ENCODE measurements around the gene FADS1.

The FADS1 gene

GRCh38 chr11:61756147-61756451 lies 60.7 kb downstream of the FADS1 start:
- no peak for DNase-seq

- no peak for DNase-seq
These were observed 62.0 kb downstream of the FADS1 start for GRCh38 chr11:61754534-61755482.

- no peak for DNase-seq
These were observed 63.1 kb downstream of the FADS1 start for GRCh38 chr11:61753672-61754071.

DNA sequence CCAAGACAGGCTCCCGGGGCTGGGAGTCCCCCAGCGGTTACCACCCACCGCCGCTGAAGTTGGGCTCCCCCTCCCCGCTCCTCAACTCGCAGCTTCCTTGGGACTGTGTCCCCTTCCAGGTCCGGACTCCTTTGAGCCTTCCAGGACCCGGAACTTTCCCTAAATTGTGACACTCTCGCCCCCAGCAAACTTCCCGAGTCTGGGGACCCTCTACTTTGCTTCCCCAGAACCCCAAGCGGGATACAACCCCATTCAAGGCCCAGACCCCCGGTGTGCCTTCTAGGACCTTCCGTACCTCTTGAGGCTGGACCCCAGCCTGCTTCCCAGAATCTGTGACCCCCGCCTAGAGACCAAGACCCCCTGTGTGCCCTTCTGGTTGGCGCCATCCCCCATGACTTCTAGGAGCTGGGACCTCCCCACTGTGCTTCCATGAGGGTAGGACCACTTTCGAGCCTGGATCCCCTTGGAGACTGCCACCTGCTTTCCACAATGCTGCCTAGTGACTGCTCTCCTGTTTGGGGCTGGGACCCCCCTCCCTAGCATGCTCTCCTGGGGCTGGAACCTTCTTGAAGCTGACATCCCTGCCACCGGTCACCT lies 63.8 kb downstream of the FADS1 start:
- DNase-seq: no peak

DNA sequence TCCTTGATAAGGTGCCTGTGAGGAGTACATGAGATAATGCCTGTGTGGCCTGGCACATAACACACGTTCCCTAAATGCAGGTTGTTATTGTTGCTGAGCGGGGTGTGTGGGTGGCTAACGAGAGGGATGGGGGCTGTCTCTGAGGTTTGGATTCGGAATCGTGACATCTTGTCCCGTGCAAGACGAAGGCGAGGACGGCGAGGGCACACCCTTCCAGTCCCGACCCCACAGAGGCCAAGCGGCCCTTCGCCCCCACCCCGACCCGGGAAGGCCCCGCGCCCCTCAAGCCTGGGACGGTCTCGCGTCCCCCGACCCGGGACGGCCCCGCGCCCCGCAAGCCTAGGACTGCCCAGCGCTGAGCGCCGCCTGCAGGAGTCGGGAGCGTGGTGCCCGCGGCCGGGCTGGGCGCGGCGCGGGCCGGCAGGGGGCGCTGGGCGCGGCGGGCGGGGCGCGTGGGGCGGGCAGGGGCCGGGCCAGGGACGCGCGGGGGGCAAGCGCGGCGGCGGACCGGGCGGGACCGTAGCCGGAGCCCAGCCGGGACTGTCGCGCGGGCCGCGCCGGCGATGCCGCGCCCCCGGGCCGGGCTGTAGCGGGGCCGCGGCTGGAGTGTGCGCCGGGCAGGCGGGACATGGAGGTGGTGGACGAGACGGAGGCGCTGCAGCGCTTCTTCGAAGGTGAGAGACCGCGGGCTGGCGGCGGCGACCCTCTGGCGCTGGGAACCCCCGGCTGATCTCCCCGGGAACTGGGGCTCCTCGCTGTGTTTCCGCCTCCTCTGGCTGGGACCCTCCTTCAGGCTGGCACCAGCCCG lies 64.5 kb downstream of the FADS1 start, which contains the start of gene MYRF:
Gene MYRF (plus strand): TSS at position 520 of the 808 bp plus-strand sequence. CDS start 109 bp downstream, at position 629.
- no peak for DNase-seq

DNA sequence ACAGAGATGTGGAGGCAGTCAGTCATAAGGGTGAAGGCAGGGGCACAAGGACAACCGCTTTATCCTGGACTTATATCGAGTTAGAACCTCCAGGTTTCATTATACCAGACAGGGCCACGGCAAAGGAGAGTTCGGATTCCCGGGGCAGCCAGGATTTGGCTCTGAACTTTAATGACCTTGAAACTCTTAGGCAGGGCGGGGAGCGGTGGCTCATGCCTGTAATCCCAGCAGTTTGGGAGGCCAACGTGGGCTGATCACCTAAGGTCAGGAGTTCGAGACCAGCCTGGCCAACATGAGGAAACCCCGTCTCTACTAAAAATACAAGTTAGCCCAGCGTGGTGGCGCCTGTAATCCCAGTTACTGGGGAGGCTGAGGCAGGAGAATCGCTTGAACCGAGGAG lies 65.4 kb downstream of the FADS1 start:
- DNase-seq: no peak

- no peak for DNase-seq
These were observed 66.1 kb downstream of the FADS1 start for GRCh38 chr11:61750631-61751273.
